ENCODE data around the gene BCO2. TPM values are rescaled to one million over a fixed set of nuclear protein-coding genes. Genes with fewer than 3 reads are reported as not detected.
A peak's percentile ranks its signal among the peaks of the same experiment; 100 is the strongest.

The BCO2 gene
- total RNA-seq, 1 donor: 0.72 TPM

DNA sequence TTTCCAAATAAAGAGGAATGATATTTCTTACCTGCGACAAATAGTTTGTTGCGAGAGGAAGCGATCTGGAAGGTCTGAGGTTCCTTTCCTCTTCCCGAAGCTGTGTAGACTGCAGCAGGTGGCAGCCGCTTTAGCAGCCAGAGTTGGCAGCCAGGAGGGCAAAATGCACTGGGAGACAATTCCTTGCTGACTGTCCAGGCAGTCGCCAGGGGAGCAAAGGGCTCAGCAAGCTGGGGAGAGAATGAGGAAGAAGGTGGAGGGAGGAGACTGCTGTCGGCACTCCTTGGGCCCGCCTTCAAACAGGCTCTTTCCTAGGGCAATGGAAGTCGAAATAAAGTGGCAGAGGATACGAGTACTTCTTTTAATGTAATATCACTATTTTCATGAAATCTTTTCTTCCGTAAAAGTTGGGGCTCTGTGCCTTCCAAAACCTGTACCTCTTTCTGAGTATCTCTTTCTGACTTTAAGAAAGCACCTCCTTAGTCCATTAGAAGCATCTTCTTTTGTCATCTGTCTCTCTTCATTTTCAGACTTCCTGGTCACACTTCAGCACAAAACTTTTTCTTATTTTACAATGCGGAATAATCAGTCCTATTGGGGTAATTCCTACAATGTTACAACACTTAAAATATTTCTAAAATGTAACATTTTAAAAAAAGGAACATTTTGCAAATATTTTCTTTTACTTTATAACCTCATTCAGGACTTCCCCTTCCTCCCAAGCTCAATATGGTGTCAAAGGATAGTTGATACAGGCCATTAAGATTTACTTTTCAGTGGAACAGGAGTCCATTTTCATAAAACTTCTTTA is 11.2 kb upstream of the BCO2 start, which contains the start of gene IL18:
Gene IL18 (minus strand): TSS at position 220 of the 811 bp plus-strand sequence. CDS start 9,041 bp downstream, outside the sequence.
- peak within 1 kb of the TSS; percentile 55 for H3K4me2 ChIP-seq (ENCODE audit: insufficient read depth, low read length)
- no peaks in the 10 kb centered on the region for H3K79me2 ChIP-seq (ENCODE audit: insufficient read depth, low read length)
- TF ChIP-seq, protein P1, sequence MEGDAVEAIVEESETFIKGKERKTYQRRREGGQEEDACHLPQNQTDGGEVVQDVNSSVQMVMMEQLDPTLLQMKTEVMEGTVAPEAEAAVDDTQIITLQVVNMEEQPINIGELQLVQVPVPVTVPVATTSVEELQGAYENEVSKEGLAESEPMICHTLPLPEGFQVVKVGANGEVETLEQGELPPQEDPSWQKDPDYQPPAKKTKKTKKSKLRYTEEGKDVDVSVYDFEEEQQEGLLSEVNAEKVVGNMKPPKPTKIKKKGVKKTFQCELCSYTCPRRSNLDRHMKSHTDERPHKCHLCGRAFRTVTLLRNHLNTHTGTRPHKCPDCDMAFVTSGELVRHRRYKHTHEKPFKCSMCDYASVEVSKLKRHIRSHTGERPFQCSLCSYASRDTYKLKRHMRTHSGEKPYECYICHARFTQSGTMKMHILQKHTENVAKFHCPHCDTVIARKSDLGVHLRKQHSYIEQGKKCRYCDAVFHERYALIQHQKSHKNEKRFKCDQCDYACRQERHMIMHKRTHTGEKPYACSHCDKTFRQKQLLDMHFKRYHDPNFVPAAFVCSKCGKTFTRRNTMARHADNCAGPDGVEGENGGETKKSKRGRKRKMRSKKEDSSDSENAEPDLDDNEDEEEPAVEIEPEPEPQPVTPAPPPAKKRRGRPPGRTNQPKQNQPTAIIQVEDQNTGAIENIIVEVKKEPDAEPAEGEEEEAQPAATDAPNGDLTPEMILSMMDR (IDR thresholded peaks at IDR 0.05; ENCODE audit: extremely low read depth, low read depth, low read length): no peak
- peaks cover 25% of the 10 kb centered on the region for H3K4me1 ChIP-seq (ENCODE audit: insufficient read depth, low read length)
- H3K36me3 ChIP-seq (ENCODE audit: insufficient read depth, low read length): no peaks in the 10 kb centered on the region
- DNase-seq (ENCODE audit: insufficient read length, low spot score, missing footprints): no peak
- peak within 1 kb of the TSS; percentile 7 for H3K27ac ChIP-seq (ENCODE audit: low read depth, low read length)
- H3K27me3 ChIP-seq (ENCODE audit: insufficient read depth, low read length): no peaks in the 10 kb centered on the region
- H3K4me3 ChIP-seq (ENCODE audit: insufficient read depth, low read length): no peak within 1 kb of the TSS
- H4K20me1 ChIP-seq (ENCODE audit: insufficient read depth, low read length): no peaks in the 10 kb centered on the region
- H2AFZ ChIP-seq (ENCODE audit: low read length): peak within 1 kb of the TSS; percentile 3
- H3K9me3 ChIP-seq (ENCODE audit: low read depth, low read length): no peaks in the 10 kb centered on the region

DNA sequence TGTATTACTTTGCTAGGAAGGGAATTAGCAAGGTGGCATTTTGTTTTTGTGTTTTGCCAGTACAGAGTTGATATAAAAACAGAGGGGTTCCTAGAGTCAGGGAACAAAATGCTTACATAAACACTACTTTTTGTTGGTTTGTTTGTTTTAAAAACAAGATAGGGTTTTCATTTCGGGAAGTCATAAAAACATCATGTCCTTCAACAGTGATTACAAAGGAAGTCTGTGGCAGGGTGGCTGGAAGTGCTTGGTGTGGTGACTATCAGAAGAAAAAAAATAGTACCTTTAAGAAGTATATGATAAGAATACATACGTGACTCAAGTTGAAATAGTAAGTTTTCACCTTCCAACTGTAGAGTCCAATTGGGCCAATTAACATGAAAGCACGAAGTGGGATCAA is 10.3 kb upstream of the BCO2 start:
- Histone ChIP-seq H2AFZ (ENCODE audit: low read length) (peak overlapping the region; percentile 3), H3K4me1 (ENCODE audit: insufficient read depth, low read length) (peaks cover 25% of the 10 kb centered on the region), H3K4me3 (ENCODE audit: insufficient read depth, low read length) (no peak overlapping the region), H3K27me3 (ENCODE audit: insufficient read depth, low read length) (no peaks in the 10 kb centered on the region), H4K20me1 (ENCODE audit: insufficient read depth, low read length) (no peaks in the 10 kb centered on the region), H3K27ac (ENCODE audit: low read depth, low read length) (no peak overlapping the region), H3K4me2 (ENCODE audit: insufficient read depth, low read length) (no peak overlapping the region), H3K79me2 (ENCODE audit: insufficient read depth, low read length) (no peaks in the 10 kb centered on the region), H3K9me3 (ENCODE audit: low read depth, low read length) (no peaks in the 10 kb centered on the region), H3K36me3 (ENCODE audit: insufficient read depth, low read length) (no peaks in the 10 kb centered on the region)
- DNase-seq (ENCODE audit: insufficient read length, low spot score, missing footprints): peak; percentile 72
- TF ChIP-seq, protein P1 (IDR thresholded peaks at IDR 0.05; ENCODE audit: extremely low read depth, low read depth, low read length): no peak

DNA sequence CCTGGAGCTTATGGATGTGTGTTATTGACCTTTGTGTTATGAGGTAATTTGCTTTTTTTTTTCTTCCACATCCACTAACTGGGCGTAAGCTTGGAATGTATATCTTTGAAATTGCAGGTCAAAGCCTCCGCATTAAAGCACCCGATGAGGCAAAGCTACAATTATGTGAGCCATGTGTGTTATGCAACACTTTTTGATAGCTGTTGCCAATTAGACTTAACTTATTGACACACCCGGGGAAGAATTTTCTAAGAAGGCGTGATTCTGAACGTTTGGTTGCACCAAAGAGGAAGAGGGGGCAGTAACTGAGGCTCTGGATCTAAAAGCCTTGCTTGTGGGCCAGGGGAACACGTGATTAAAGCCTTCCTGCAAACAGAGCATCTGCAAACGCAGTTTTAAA is 8.8 kb upstream of the BCO2 start:
- H3K36me3 ChIP-seq (ENCODE audit: insufficient read depth, low read length): no peaks in the 10 kb centered on the region
- DNase-seq (ENCODE audit: insufficient read length, low spot score, missing footprints): no peak
- H3K4me3 ChIP-seq (ENCODE audit: insufficient read depth, low read length): no peak overlapping the region
- H3K79me2 ChIP-seq (ENCODE audit: insufficient read depth, low read length): no peaks in the 10 kb centered on the region
- peak overlapping the region; percentile 40 for H3K4me2 ChIP-seq (ENCODE audit: insufficient read depth, low read length)
- no peaks in the 10 kb centered on the region for H3K9me3 ChIP-seq (ENCODE audit: low read depth, low read length)
- peaks cover 20% of the 10 kb centered on the region for H3K4me1 ChIP-seq (ENCODE audit: insufficient read depth, low read length)
- no peaks in the 10 kb centered on the region for H3K27me3 ChIP-seq (ENCODE audit: insufficient read depth, low read length)
- H2AFZ ChIP-seq (ENCODE audit: low read length): peak overlapping the region; percentile 83
- no peaks in the 10 kb centered on the region for H4K20me1 ChIP-seq (ENCODE audit: insufficient read depth, low read length)
- peak overlapping the region; percentile 52 for H3K27ac ChIP-seq (ENCODE audit: low read depth, low read length)
- TF ChIP-seq, protein P1 (IDR thresholded peaks at IDR 0.05; ENCODE audit: extremely low read depth, low read depth, low read length): no peak

DNA sequence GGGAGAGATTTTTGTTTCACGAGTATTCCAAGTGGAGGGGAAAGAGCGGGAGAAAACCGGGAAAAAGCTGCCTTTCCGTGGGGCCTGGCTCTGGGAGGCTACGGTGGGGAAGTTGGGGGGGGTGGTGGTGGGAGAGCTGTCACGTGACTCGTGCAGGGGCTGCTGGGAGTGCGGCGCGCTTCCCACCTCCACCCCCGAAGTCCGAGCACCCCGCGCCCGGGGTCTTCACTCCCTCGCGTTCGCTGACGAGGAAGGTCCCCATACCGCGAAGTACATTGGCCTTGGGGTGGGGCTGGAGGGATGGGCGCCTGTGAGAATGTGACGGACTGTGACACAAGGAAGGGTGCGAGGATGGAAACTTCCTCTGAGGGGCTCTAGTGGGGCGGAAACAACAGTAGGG is 8.2 kb upstream of the BCO2 start, which contains the start of gene TEX12:
Gene TEX12 (plus strand): TSS at position 228 of the 400 bp plus-strand sequence. CDS start 1,897 bp downstream, outside the sequence.
- H3K4me3 ChIP-seq (ENCODE audit: insufficient read depth, low read length): no peak within 1 kb of the TSS
- H2AFZ ChIP-seq (ENCODE audit: low read length): peak within 1 kb of the TSS; percentile 83
- no peaks in the 10 kb centered on the region for H3K9me3 ChIP-seq (ENCODE audit: low read depth, low read length)
- H4K20me1 ChIP-seq (ENCODE audit: insufficient read depth, low read length): no peaks in the 10 kb centered on the region
- no peaks in the 10 kb centered on the region for H3K36me3 ChIP-seq (ENCODE audit: insufficient read depth, low read length)
- peaks cover 26% of the 10 kb centered on the region for H3K4me1 ChIP-seq (ENCODE audit: insufficient read depth, low read length)
- H3K79me2 ChIP-seq (ENCODE audit: insufficient read depth, low read length): no peaks in the 10 kb centered on the region
- H3K27ac ChIP-seq (ENCODE audit: low read depth, low read length): peak within 1 kb of the TSS; percentile 52
- H3K27me3 ChIP-seq (ENCODE audit: insufficient read depth, low read length): no peaks in the 10 kb centered on the region
- no peak for DNase-seq (ENCODE audit: insufficient read length, low spot score, missing footprints)
- H3K4me2 ChIP-seq (ENCODE audit: insufficient read depth, low read length): peak within 1 kb of the TSS; percentile 40
- TF ChIP-seq, protein P1 (IDR thresholded peaks at IDR 0.05; ENCODE audit: extremely low read depth, low read depth, low read length): no peak
